Activated CD4-positive, alpha-beta memory T cell treated with anti-CD3 and anti-CD28 coated beads, Interleukin-2, amount 10 ng/mL, durations not matched to agents 7 days and 5 days (primary cell): ENCODE measurements around the gene ITSN2. TPM values are rescaled to one million over a fixed set of nuclear protein-coding genes. Genes with fewer than 3 reads are reported as not detected.

Source experiments
- CTCF ChIA-PET: fragments of 350-600 bp; sonication (Branson Sonifier 250); formaldehyde crosslinking; loops from one replicate; lab custom pipeline; 2021; ENCODE audit warnings: antibody characterized with exemption, inconsistent platforms; lab: Charles Lee
- POLR2A ChIA-PET: fragments of 350-600 bp; sonication (Branson Sonifier 250); formaldehyde crosslinking; loops from one replicate; lab custom pipeline; 2021; ENCODE audit warnings: antibody characterized with exemption; lab: Charles Lee
- DNase-seq: peaks from one replicate; pipeline ENCODE4 v3.0.0-alpha.2; 2020
- H3K27ac Mint-ChIP-seq: one replicate; pipeline ENCODE4 v1.8.0; 2021; ENCODE audit warnings: mild to moderate bottlenecking, mixed read lengths
- H3K27me3 Mint-ChIP-seq: one replicate; pipeline ENCODE4 v1.8.0; 2021; ENCODE audit warnings: mixed read lengths
- H3K36me3 Mint-ChIP-seq: one replicate; pipeline ENCODE4 v1.8.0; 2021; ENCODE audit warnings: low read depth, mixed read lengths
- H3K4me1 Mint-ChIP-seq: one replicate; pipeline ENCODE4 v1.8.0; 2021; ENCODE audit warnings: mixed read lengths
- H3K4me3 Mint-ChIP-seq: one replicate; pipeline ENCODE4 v1.8.0; 2021; ENCODE audit warnings: mild to moderate bottlenecking, mixed read lengths
- H3K9me3 Mint-ChIP-seq: one replicate; pipeline ENCODE4 v1.8.0; 2021; ENCODE audit warnings: mixed read lengths
- total RNA-seq, 2 experiments: library from RNA; stranded (reverse); gene quantifications; one replicate each; pipeline ENCODE4 v1.2.3, GENCODE V29; 2021

The ITSN2 gene
- total RNA-seq, 2 experiments from 2014 or later = 75.6 to 75.7 TPM

DNA sequence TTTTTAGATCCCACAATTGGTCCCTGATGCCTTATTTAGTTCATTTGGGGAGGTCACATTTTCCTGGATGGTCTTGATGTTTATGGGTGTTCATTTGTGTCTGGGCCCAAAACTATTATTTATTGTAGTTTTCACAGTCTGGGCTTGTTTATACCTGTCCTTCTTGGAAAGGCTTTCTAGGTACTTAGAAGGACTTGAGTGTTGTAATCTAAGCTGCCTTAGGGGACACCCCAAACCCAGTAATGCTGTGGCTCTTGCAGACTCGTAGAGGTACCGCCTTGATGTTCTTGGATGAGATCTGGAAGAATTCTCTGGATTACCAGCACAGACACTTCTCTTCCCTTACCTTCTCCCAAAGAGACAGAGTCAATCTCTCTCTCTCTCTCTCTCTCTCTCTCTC is 25.0 kb upstream of the ITSN2 start:
- Mint-ChIP-seq H3K9me3 (no peaks in the 10 kb centered on the region), H3K4me3 (no peak overlapping the region), H3K36me3 (no peaks in the 10 kb centered on the region), H3K27me3 (no peaks in the 10 kb centered on the region), H3K27ac (no peak overlapping the region), H3K4me1 (no peaks in the 10 kb centered on the region)
- DNase-seq = no peak
- CTCF ChIA-PET = interaction anchor here (0.6 to 1.1 kb wide), 3 partner anchors 152 to 481 kb away, joined by 3 read pairs; no protein-coding TSS in a partner anchor
- POLR2A ChIA-PET = interaction anchor here (1.2 kb wide), 1 partner anchor 179 kb away, joined by 3 read pairs; no protein-coding TSS in a partner anchor

DNA sequence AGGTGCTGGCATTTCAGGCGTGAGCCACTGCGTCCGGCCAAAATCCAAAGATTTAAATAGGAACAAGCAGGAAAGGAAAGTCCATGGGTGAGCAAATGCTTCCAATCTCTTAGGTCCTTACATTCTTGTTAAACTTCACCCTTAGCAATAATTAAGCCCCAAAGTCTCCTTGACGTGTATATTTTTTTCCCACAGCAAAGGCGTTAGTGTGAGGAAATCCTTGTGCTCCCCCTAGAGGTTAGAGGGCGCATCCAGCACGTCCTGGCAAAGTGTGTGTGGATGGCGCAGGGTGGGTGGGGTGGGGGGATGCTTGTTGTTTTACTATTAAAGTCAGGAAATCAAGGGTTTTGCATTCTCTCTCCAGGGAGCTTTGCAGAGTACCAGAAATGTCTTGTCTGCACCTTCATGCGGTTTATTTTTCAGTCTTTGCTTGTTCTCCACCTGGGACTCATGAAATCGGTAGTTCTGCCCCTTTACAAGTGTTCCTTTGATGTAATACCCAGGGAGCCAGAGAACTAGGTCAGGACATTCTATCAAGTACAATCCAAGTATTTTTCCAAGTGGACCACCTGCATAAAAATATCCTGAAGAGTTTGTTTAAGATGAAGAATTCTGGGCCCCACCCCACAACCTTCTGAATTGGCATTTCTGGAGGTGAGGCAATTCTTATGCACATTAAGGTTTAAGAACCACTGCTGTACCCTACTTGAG is 22.2 kb upstream of the ITSN2 start:
- ChIA-PET CTCF (interaction anchor here (1.9 kb wide), 2 partner anchors 53 to 150 kb away, joined by 5 read pairs; no protein-coding TSS in a partner anchor), POLR2A (no interaction called here)
- Mint-ChIP-seq H3K36me3 (no peaks in the 10 kb centered on the region), H3K27me3 (no peaks in the 10 kb centered on the region), H3K4me1 (no peaks in the 10 kb centered on the region), H3K9me3 (no peaks in the 10 kb centered on the region), H3K4me3 (no peak overlapping the region), H3K27ac (no peak overlapping the region)
- peak; percentile 63 for DNase-seq

DNA sequence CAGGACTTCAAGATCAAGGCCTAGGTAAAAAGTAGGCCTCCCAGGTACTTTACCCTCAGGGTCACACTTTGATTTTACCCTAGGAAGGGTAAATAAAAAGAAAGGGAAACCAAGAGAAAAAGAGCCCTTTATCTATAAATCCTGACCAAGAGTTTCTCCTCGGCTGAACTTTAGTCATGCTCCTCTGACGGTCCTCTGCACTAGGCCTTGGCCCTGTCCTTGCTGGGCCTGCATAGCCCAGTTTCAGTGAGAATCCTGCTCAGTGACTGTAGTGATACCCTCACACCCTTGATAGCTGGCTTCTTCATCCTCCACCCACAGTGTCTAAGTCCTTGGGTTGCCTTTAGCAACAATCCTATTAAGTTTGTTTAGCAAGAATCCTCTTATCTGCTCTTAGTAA is 20.5 kb upstream of the ITSN2 start:
- DNase-seq = no peak
- POLR2A ChIA-PET = no interaction called here
- no peaks in the 10 kb centered on the region for H3K4me1 Mint-ChIP-seq
- H3K9me3 Mint-ChIP-seq = no peaks in the 10 kb centered on the region
- H3K27ac Mint-ChIP-seq = no peak overlapping the region
- H3K4me3 Mint-ChIP-seq = no peak overlapping the region
- no peaks in the 10 kb centered on the region for H3K27me3 Mint-ChIP-seq
- CTCF ChIA-PET = no interaction called here
- H3K36me3 Mint-ChIP-seq = no peaks in the 10 kb centered on the region

DNA sequence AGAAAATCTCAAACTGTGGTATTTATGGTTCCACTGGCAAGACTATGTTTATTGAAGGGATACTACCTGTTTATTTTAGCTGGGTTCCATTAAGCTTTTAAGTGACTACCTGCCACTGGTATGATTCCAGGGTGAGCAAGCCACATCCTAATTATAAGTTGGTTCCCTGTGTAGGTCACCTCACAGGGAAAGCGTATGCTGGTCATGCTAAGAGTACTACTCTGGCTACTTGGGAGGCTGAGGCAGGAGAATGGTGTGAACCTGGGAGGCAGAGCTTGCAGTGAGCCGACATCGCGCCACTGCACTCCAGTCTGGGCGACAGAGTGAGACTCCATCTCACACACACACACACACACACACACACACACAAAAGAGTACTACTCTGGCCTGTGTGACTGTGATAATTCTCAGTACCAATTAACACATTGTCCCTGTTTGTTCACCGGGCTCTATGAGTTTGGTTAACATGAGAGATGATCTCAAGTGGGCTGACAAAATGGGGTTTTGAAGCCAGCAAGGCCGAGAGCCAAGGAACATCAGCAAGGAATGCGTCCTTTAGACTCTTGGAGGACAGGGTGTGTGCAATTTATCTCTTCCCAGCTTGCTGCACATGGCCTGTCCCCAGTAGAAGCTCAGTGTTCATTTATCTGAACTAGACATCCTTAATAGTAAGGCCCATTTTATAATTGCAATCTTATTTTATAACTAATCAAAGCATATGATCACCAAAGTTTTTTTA is 15.2 kb upstream of the ITSN2 start:
- Mint-ChIP-seq H3K4me1 (no peaks in the 10 kb centered on the region), H3K36me3 (no peaks in the 10 kb centered on the region), H3K4me3 (no peak overlapping the region), H3K9me3 (no peaks in the 10 kb centered on the region), H3K27me3 (no peaks in the 10 kb centered on the region), H3K27ac (no peak overlapping the region)
- no peak for DNase-seq
- ChIA-PET CTCF (no interaction called here), POLR2A (no interaction called here)

DNA sequence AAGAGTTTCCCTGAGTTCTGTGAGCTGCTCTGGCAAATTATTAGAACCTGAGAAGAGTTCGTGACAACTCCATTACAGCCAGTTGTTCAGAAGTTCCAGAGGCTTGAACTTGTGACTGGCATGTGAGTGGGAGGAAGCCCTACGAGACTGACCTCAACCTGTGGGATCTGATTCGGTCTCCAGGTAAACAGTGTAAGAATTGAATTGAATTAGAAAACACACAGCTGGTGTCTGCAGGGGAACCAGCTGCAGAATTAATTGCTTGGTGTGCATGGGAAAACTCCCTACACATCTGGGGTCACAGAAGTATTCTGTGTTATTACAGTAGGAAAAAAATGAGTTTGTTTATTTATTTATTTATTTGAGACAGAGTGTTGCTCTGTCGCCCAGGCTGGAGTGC is 14.0 kb upstream of the ITSN2 start:
- Mint-ChIP-seq H3K4me1 (no peaks in the 10 kb centered on the region), H3K9me3 (no peaks in the 10 kb centered on the region), H3K27me3 (no peaks in the 10 kb centered on the region), H3K27ac (no peak overlapping the region), H3K36me3 (no peaks in the 10 kb centered on the region), H3K4me3 (no peak overlapping the region)
- no peak for DNase-seq
- ChIA-PET CTCF (no interaction called here), POLR2A (interaction anchor here (0.6 kb wide), 1 partner anchor 14 kb away, joined by 3 read pairs; the partner anchor contains the start of gene ITSN2)

DNA sequence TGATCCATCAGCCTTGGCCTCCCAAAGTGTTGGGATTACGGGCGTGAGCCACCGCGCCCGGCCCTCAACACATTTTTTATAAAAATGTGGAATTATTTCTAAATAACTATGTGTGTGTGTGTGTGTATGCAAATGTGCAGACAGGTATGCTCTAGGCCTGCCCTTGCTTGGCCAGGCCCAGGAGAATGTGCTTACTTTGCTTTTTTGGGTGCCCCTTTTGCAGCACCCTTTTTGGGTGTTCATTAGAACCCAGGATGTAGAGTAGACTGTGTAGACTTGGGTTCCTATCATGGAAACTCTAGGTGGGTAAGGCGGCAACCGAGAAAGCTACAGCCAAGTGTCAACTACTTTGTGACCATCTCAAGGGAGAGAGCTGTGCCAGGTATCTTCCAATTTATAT is 11.7 kb upstream of the ITSN2 start:
- H3K27me3 Mint-ChIP-seq = no peaks in the 10 kb centered on the region
- no peak for DNase-seq
- CTCF ChIA-PET = no interaction called here
- H3K4me3 Mint-ChIP-seq = no peak overlapping the region
- H3K27ac Mint-ChIP-seq = no peak overlapping the region
- H3K4me1 Mint-ChIP-seq = no peaks in the 10 kb centered on the region
- POLR2A ChIA-PET = no interaction called here
- H3K36me3 Mint-ChIP-seq = no peaks in the 10 kb centered on the region
- H3K9me3 Mint-ChIP-seq = no peaks in the 10 kb centered on the region

DNA sequence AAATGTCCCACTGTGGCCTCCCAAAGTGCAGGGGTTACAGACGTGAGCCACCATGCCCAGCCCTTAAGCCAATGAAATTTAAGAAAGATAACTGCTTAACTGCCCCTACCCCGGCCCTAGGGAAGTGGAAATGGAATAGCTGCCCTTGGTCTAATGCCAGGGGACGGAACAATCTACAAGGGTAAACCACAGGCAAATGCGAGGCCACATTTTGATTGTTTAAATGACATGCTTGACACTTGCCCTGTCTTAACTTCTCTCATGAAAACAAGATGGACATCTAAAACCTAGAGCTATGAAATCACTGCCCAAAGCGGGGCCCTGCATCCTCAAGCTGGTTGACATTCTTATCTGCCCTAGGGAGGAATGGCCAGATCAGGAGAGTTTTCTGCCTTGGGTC is 5.5 kb upstream of the ITSN2 start:
- H3K27me3 Mint-ChIP-seq = peaks cover 4% of the 10 kb centered on the region
- H3K9me3 Mint-ChIP-seq = no peaks in the 10 kb centered on the region
- no peak for DNase-seq
- ChIA-PET CTCF (no interaction called here), POLR2A (no interaction called here)
- H3K27ac Mint-ChIP-seq = no peak overlapping the region
- H3K4me3 Mint-ChIP-seq = no peak overlapping the region
- H3K36me3 Mint-ChIP-seq = no peaks in the 10 kb centered on the region
- peaks cover 5% of the 10 kb centered on the region for H3K4me1 Mint-ChIP-seq

DNA sequence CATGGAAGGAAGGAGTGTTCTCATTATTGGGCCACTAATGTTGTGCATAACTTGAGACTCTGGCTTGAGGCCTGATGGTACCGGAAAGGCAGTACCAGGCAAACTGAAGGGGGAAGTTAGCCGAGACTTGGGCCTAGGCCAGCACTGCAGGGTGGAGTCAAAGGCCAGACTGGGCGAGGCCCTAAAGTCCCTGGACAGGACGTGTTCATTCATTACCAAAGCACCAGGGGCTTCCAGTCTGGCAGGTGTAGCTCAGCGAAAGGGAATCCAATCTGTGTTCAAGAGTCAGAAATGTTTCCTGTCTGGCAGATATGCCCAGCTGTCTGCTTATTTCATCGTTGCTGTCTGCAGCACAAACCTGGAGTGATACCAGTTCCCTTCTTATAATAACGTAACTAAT is 4.7 kb upstream of the ITSN2 start:
- ChIA-PET POLR2A (no interaction called here), CTCF (no interaction called here)
- no peak for DNase-seq
- H3K27ac Mint-ChIP-seq = no peak overlapping the region
- H3K4me3 Mint-ChIP-seq = no peak overlapping the region
- H3K27me3 Mint-ChIP-seq = peaks cover 4% of the 10 kb centered on the region
- H3K36me3 Mint-ChIP-seq = no peaks in the 10 kb centered on the region
- peaks cover 7% of the 10 kb centered on the region for H3K4me1 Mint-ChIP-seq
- no peaks in the 10 kb centered on the region for H3K9me3 Mint-ChIP-seq

DNA sequence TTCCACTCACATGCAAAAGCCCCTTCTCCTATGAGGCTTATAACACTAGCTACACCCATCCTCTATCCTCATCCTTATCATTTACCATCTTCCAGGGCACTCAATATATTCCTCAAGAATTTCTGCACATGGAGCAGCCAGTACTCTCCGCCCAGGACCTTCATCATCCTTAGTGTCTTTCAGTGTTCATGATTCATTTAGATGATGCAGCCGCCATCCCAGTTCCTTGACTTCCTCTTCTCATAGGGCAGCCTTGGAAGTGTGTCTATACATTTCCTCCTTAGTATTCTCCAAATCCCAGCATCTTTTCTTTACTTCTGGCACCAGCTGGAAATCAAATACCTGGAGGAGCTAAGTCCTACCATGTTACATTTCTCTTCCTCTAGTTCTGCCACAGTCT is 3.0 kb upstream of the ITSN2 start:
- CTCF ChIA-PET = no interaction called here
- POLR2A ChIA-PET = no interaction called here
- H3K27me3 Mint-ChIP-seq = peaks cover 4% of the 10 kb centered on the region

DNA sequence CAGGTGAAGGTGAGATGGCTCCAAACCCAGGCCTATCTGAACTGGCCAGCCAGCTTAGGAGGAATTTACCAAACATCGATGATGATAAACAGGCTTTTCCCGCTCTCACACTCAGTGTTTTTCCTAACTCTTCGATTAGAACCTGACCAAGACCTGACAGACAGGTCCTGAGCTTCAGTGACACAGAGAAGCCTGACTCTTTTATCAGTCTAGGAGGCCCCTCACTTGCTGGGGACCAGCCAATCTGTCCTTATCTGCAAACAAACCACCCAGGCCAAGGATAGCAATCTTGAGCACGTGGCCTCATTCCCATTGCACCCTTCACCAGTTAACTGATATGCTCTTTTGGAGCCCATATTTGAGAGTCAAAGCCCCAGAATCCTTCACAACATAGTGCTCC is 1.9 kb upstream of the ITSN2 start:
- H3K36me3 Mint-ChIP-seq = peaks cover 6% of the 10 kb centered on the region
- H3K27ac Mint-ChIP-seq = no peak overlapping the region
- H3K9me3 Mint-ChIP-seq = no peaks in the 10 kb centered on the region
- H3K4me3 Mint-ChIP-seq = no peak overlapping the region
- ChIA-PET POLR2A (no interaction called here), CTCF (no interaction called here)
- DNase-seq = no peak
- peaks cover 18% of the 10 kb centered on the region for H3K4me1 Mint-ChIP-seq
- H3K27me3 Mint-ChIP-seq = peaks cover 4% of the 10 kb centered on the region

More for the DNA sequence above, 3.0 kb upstream of the ITSN2 start:
- Mint-ChIP-seq H3K4me1 (peaks cover 14% of the 10 kb centered on the region), H3K4me3 (no peak overlapping the region), H3K27ac (no peak overlapping the region), H3K36me3 (peaks cover under 1% of the 10 kb centered on the region), H3K9me3 (no peaks in the 10 kb centered on the region)
- no peak for DNase-seq

DNA sequence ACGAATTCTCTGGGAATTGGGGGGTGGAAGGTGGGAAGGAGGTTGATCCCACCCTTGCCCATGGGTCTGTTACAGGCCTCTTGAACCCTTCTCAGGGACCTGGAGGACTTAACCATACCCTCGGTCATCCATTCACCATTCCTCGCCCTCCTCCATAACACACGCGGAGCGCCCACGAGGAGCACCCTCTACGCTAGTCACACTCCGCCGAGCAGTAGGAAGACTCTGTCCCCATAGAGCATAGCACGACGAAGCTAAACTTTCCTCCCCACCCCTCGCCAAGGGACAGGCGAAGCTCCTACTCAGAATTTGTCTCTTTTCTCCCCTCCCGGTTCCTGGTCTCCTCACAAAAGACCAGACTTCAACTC is 611 bp upstream of the ITSN2 start:
- POLR2A ChIA-PET = interaction anchor here (0.7 to 3.3 kb wide), 11 partner anchors 8 to 614 kb away, joined by 3 to 19 read pairs (median 5); partner anchors contain the start of genes ATAD2B, CENPO, NCOA1 and PTRHD1
- Mint-ChIP-seq H3K36me3 (peaks cover 11% of the 10 kb centered on the region), H3K27ac (peak overlapping the region; percentile 84), H3K4me3 (peak overlapping the region; percentile 83), H3K27me3 (peaks cover 4% of the 10 kb centered on the region), H3K9me3 (no peaks in the 10 kb centered on the region), H3K4me1 (peaks cover 22% of the 10 kb centered on the region)
- CTCF ChIA-PET = no interaction called here
- DNase-seq = no peak

DNA sequence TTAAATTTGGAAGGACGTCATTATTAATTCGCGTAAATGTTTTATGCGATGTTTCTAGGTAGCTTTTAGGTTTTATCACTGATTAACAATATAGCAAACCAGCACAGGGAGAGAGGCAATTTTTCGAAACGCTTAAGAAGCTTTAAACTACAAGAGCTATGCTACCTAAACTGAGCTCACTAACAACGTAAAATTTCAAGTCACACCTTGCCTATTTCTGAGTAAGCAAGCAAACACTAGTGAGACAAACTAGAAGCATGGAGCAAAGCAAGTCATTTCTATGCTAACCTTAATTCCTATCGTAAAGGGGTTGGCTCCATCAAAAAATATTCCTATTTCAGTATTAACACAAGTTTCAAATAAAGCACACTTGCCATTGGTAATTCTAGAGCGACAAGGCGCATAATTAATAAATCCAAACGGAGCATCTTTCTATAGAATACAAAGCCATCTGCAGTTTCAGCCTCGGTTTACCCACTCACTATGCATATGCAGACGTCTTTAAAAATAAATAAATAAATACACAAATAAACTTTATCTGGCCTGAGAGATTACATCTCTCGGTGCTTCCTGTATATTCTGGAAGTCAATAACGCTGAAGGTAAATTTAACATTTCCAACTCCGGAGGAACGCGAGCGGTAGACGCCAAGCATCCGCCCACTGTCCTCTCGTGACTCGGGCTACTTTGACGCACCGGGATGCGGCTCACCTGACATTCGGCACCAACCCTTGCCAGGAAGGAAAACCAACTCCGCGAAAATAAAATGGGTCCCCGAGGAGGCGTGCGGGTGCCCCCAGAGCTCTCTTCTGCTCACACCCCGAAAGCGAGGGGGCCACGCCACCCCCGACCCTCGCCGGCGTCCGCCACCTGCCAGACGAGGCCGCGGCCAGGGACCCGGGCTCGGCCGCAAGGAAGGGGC is 947 bp downstream of the ITSN2 start:
- Mint-ChIP-seq H3K27me3 (peaks cover 4% of the 10 kb centered on the region), H3K27ac (peak overlapping the region; percentile 85), H3K4me1 (peaks cover 33% of the 10 kb centered on the region), H3K36me3 (peaks cover 11% of the 10 kb centered on the region), H3K9me3 (no peaks in the 10 kb centered on the region), H3K4me3 (peak overlapping the region; percentile 83)
- POLR2A ChIA-PET = interaction anchor here (0.5 to 3.3 kb wide), 11 partner anchors 8 to 1127 kb away, joined by 3 to 19 read pairs (median 5); partner anchors contain the start of genes ATAD2B, CENPO, NCOA1 and PTRHD1
- peak; percentile 64 for DNase-seq
- CTCF ChIA-PET = interaction anchor here (0.7 to 1.5 kb wide), 4 partner anchors 9 to 433 kb away, joined by 3 read pairs; partner anchors contain the start of genes ATAD2B and PTRHD1
